K562 (cell line): ENCODE measurements around the gene SLX9. TPM values are rescaled to one million over a fixed set of nuclear protein-coding genes. Genes with fewer than 3 reads are reported as not detected.

Source experiments
- ATAC-seq: fragments of 200-7000 bp; cut with Tn5 transposase; 3 replicates; pipeline ENCODE4 v1.9.1; 2020; ENCODE audit warnings: moderate library complexity
- BruUV-seq: library from RNA; stranded (reverse); fragments of 400-500 nt; replicated peaks from 2 replicates; lab custom pipeline; 2021; lab: Mats Ljungman, UMichigan
- CTCF ChIA-PET: fragments of 300-600 bp; formaldehyde crosslinking; extraction: SDS; loops from one replicate; lab custom pipeline; 2021; ENCODE audit warnings: low intra/inter-chr PET ratio; lab: Yijun Ruan, JAX
- POLR2A ChIA-PET: fragments of 300-600, 350-650 bp; sonication (Branson Sonifier 250); formaldehyde crosslinking; extraction: SDS; loops from one replicate; lab custom pipeline; 2021; ENCODE audit warnings: antibody characterized with exemption, inconsistent platforms; lab: Yijun Ruan, JAX
- DNase-seq, 4 experiments: peaks; one replicate each; pipeline versions ENCODE4 v3.0.0 to v3.0.0-alpha.2; 2011 to 2018; ENCODE audit warnings: low spot score in 3 of 4, mixed read lengths in 3 of 4; ENCODE audit errors: extremely low read depth in 1 of 4
- FAIRE-seq: peaks from 2 replicates; lab custom pipeline; 2011; peaks lifted over from hg19 to GRCh38; lab: Jason Lieb, UNC
- H2AFZ ChIP-seq: 2 replicates; pipeline ENCODE4 v1.6.0; 2011; ENCODE audit warnings: low read depth, low read length, control low read depth, inconsistent platforms
- H3K27ac ChIP-seq: fragments of 200-600 bp; 3 replicates; pipeline ENCODE4 v1.8.0; 2011; ENCODE audit warnings: low read depth, mild to moderate bottlenecking, control low read depth, inconsistent platforms, low read length, moderate library complexity, mixed read lengths; ENCODE audit errors: extremely low read depth
- H3K27me3 ChIP-seq, 2 experiments: fragments of 300-600 bp in 1 of 2; 2 replicates in 1 of 2; 3 replicates in 1 of 2; pipeline versions ENCODE4 v1.6.0 to v1.8.0; 2011; ENCODE audit warnings: inconsistent platforms in 2 of 2, low read length in 2 of 2, mild to moderate bottlenecking in 1 of 2, mixed read lengths in 1 of 2, moderate library complexity in 1 of 2; ENCODE audit not compliant: control insufficient read depth in 2 of 2, insufficient read depth in 2 of 2
- H3K36me3 ChIP-seq: fragments of 300-600 bp; 3 replicates; pipeline ENCODE4 v1.8.0; 2011; ENCODE audit warnings: mild to moderate bottlenecking, low read length, inconsistent platforms; ENCODE audit not compliant: control insufficient read depth, insufficient read depth
- H3K4me1 ChIP-seq, 2 experiments: fragments of 200-600 bp in 1 of 2; replicated peaks in 1 of 2; 2 replicates in 1 of 2; 3 replicates in 1 of 2; pipeline versions ENCODE4 v1.5.1 to v1.8.0; 2011; ENCODE audit warnings: inconsistent platforms in 2 of 2, low read length in 2 of 2, mild to moderate bottlenecking in 1 of 2, mixed read lengths in 1 of 2, moderate library complexity in 1 of 2; ENCODE audit not compliant: control insufficient read depth in 2 of 2, insufficient read depth in 2 of 2
- H3K4me2 ChIP-seq: 2 replicates; pipeline ENCODE4 v1.6.1; 2011; ENCODE audit warnings: low read length, control low read depth, inconsistent platforms, mixed read lengths; ENCODE audit not compliant: insufficient read depth
- H3K4me3 ChIP-seq: fragments of 200-600 bp; sonication (generic), shearing (Covaris generic); 2 replicates; pipeline ENCODE4 v1.5.1; 2016; ENCODE audit warnings: control low read depth, inconsistent platforms
- H3K79me2 ChIP-seq: fragments of 200-600 bp; 3 replicates; pipeline ENCODE4 v1.8.0; 2011; ENCODE audit warnings: low read length, inconsistent platforms; ENCODE audit not compliant: control insufficient read depth, insufficient read depth
- H3K9ac ChIP-seq, 2 experiments: 2 replicates each; pipeline versions ENCODE4 v1.6.0 to v1.6.1; 2011; ENCODE audit warnings: low read depth in 2 of 2, low read length in 2 of 2, control low read depth in 1 of 2, inconsistent platforms in 1 of 2, mild to moderate bottlenecking in 1 of 2, mixed read lengths in 1 of 2; ENCODE audit not compliant: insufficient read depth in 1 of 2
- H3K9me1 ChIP-seq: one replicate; pipeline ENCODE4 v1.6.0; 2011; ENCODE audit warnings: inconsistent platforms, mild to moderate bottlenecking, low read length, moderate library complexity; ENCODE audit not compliant: control insufficient read depth, insufficient read depth
- H3K9me3 ChIP-seq: replicated peaks from 2 replicates; pipeline ENCODE4 v1.5.1; 2011; ENCODE audit warnings: low read depth, low read length, inconsistent platforms; ENCODE audit not compliant: control insufficient read depth, insufficient read depth
- H4K20me1 ChIP-seq: replicated peaks from 2 replicates; pipeline ENCODE4 v1.6.1; 2011; ENCODE audit warnings: low read length, inconsistent platforms, mixed read lengths; ENCODE audit not compliant: control insufficient read depth, insufficient read depth
- ARHGAP35 ChIP-seq: fragments of 450-650 bp; IDR thresholded peaks from 2 replicates; pipeline ENCODE4 v1.6.1; 2018; ENCODE audit not compliant: partially characterized antibody
- CREB1 ChIP-seq, 2 experiments: sonication (generic) in 1 of 2; formaldehyde crosslinking in 1 of 2; IDR thresholded peaks; 2 replicates each; pipeline versions ENCODE4 v1.6.1 to v1.8.0; 2012 to 2022; ENCODE audit warnings: inconsistent platforms in 1 of 2, mild to moderate bottlenecking in 1 of 2, missing genetic modification reagents in 1 of 2, moderate library complexity in 1 of 2
- NFIX ChIP-seq: fragments of 250-450 bp; sonication (Bioruptor Pico); IDR thresholded peaks from 2 replicates; pipeline ENCODE4 v1.4.0; 2020; ENCODE audit warnings: low read depth, mild to moderate bottlenecking, moderate library complexity
- RREB1 ChIP-seq: fragments of 250-450 bp; sonication (Bioruptor Pico); IDR thresholded peaks from 2 replicates; pipeline ENCODE4 v1.4.0; 2020
- SAFB ChIP-seq: fragments of 200-400 bp; formaldehyde crosslinking; IDR thresholded peaks from 2 replicates; pipeline ENCODE4 v1.6.1; 2017; ENCODE audit warnings: low read depth, low read length, borderline replicate concordance
- TCF7 ChIP-seq: sonication (generic); IDR thresholded peaks from 2 replicates; pipeline ENCODE4 v1.6.1; 2016; ENCODE audit warnings: antibody characterized with exemption, borderline replicate concordance
- ZNF354B ChIP-seq: fragments of 250-450 bp; sonication (Bioruptor Pico); IDR thresholded peaks from 2 replicates; pipeline ENCODE4 v1.4.0; 2020
- WGBS: fragments of 100-300 bp; shearing (Covaris generic); methylation state at CpG from one replicate; pipeline ENCODE4 v1.1.6; 2016; ENCODE audit warnings: low coverage, mixed read lengths; ENCODE audit not compliant: insufficient coverage; ENCODE audit errors: missing lambda C conversion rate; 5-methylcytosine and 5-hydroxymethylcytosine counted together
- in situ Hi-C: fragments of 300-500 bp; cut with MboI; formaldehyde crosslinking; loops from 4 replicates; pipeline ENCODE4 v1.15.0; 2018; ENCODE audit warnings: inconsistent platforms, mixed read lengths
- intact Hi-C: fragments of 100-400 bp; cut with micrococcal nuclease; formaldehyde crosslinking; loops from 2 replicates; pipeline ENCODE4 v1.14.2; 2022
- polyA plus RNA-seq, 8 experiments: library from polyadenylated mRNA; depleted of rRNA in 4 of 8; stranded (reverse) in 5 of 8; unstranded in 3 of 8; fragments of >200 nt; fragmentation: Nextera tagmentation in 2 of 8; fragmentation: Illumina TruSeq in 1 of 8; extraction: Ambion mirVana in 2 of 8; extraction: Trizol in 1 of 8; gene quantifications; 2 replicates each; pipeline versions ENCODE4 v1.2.1 to v1.2.3, GENCODE V29; 2011 to 2014; ENCODE audit warnings: inconsistent platforms in 1 of 8, missing spikeins in 1 of 8
- total RNA-seq, 7 experiments: library from RNA; depleted of rRNA in 6 of 7; stranded (reverse); fragments of >200 nt in 6 of 7; fragmentation: Illumina TruSeq in 2 of 7; extraction: Trizol in 2 of 7; gene quantifications; 2 replicates each; pipeline versions ENCODE4 v1.2.1 to v1.2.3, GENCODE V29; 2011 to 2021; ENCODE audit warnings: low replicate concordance in 1 of 7

The SLX9 gene
- total and polyA plus RNA-seq, 9 of the 15 experiments (the other 6 are each of a cell fraction or from before 2014, with no cell fraction given), result 1.2 to 75.5 (median 16.5) TPM

- no peak for TF ChIP-seq NFIX (CRISPR knock-in tag)
- no peak for TF ChIP-seq ARHGAP35
- TF ChIP-seq CREB1 (IDR thresholded peaks at IDR 0.05), result no peak
- no peak for TF ChIP-seq CREB1 (CRISPR knock-in tag; IDR thresholded peaks at IDR 0.05)
- TF ChIP-seq ZNF354B (CRISPR knock-in tag), result no peak
- TF ChIP-seq TCF7, result no peak
These were observed 60.9 kb downstream of the SLX9 start (continued) for GRCh38 chr21:45000637-45001133.

GRCh38 chr21:45001134-45002095 is 61.6 kb downstream of the SLX9 start:
- in situ Hi-C loops (no loop called here), intact Hi-C loops (no loop called here)
- CTCF ChIA-PET, result interaction anchor here (0.6 kb wide), 1 partner anchor 109 kb away, joined by 3 read pairs; no protein-coding TSS in a partner anchor
- ATAC-seq (no peak), DNase-seq (no peak), FAIRE-seq (no peak)
- H3K79me2 ChIP-seq, result no peaks in the 10 kb centered on the region
- H3K27me3 ChIP-seq, result peaks cover 21 to 55% of the 10 kb centered on the region in 2 experiments; a peak in 4 of 5 replicates
- 15% methylated on average over 46 of the region's 46 CpGs for WGBS
- H3K9ac ChIP-seq, result no peak overlapping the region; a peak in 1 of 4 replicates
- no TSS peak for BruUV-seq
- H3K4me2 ChIP-seq, result no peak overlapping the region
- H3K36me3 ChIP-seq, result no peaks in the 10 kb centered on the region
- no peak overlapping the region for H3K4me3 ChIP-seq
- H2AFZ ChIP-seq, result no peak overlapping the region
- TF ChIP-seq SAFB (0 out of 2 replicates have a peak, but pooled peaks have one; percentile 32), RREB1 (CRISPR knock-in tag) (no peak)
- H3K4me1 ChIP-seq, result peaks cover 9 to 56% of the 10 kb centered on the region in 2 experiments; a peak in 4 of 5 replicates
- no peaks in the 10 kb centered on the region for H3K9me1 ChIP-seq
- H3K27ac ChIP-seq, result no peak overlapping the region
- POLR2A ChIA-PET, result interaction anchor here (0.7 to 1.0 kb wide), 2 partner anchors 9 to 426 kb away, joined by 3 read pairs; no protein-coding TSS in a partner anchor
- no peaks in the 10 kb centered on the region for H3K9me3 ChIP-seq
- peaks cover 19% of the 10 kb centered on the region; the same call in 1 of the 2 replicates for H4K20me1 ChIP-seq
